Measurements from ENCODE around the gene NSDHL.
"Not testable (repeated sequence)": the region's sequence is repeated elsewhere in the genome, so short reads cannot be mapped to it uniquely, and the experiment has no call there.

The NSDHL gene

DNA sequence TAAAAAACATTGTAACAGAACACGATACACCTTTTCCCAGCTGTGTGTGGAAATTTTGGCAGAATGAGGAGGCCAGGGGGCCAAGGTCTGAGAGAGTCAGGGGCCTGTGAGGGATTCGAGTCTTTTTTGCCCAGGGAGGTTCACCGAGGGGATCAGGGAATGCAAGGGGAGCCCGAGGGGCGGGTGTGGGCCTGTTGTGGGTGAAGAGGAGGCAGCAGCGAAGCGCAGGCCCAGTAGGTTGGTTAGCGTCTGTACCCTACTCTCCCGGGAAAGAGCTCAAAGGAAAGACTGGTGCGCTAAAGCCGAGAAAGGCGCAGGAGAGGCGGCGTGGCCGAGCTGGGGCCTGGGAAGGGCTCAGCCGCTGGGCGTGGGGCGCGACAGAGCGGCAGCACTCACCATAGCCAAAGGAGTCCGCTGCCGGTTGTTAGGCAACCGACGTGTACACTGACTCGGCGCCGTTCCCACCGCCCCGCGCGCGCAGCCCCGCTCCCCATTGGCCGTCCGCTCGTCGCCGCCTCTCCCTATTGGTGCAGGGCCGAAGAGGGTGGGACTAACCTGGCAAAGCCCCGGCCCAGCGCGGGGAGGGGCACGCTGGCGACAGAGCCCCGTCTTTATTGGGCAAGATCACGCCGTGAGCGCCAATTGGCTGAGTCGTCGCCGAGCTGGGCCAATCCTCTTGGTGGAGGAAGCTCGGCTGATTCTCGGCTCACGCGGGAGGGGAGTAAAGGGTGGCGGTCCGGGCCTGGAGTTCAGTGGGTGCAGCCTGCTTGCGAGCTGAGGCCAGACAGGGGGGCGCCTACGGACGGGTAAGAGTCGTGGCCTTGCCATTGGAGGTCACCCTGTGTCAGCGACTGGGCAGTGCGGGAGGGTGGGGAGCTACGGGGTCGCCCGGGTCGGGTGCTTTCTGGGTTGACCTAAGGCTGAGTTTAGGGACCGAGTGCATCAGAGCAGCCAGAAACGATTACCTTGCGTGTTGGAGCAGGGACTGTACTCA is at the start of gene NSDHL, which contains the start of gene CETN2:
Gene NSDHL, plus strand, starts transcription at position 752 of the 994 bp plus-strand sequence. CDS start 15,262 bp downstream, outside the sequence.
Gene CETN2, minus strand, starts transcription at position 446 of the 994 bp plus-strand sequence. Its CDS starts 47 bp downstream, at position 399.
- peak; percentile 94 for DNase-seq (ENCODE audit: low spot score)

DNA sequence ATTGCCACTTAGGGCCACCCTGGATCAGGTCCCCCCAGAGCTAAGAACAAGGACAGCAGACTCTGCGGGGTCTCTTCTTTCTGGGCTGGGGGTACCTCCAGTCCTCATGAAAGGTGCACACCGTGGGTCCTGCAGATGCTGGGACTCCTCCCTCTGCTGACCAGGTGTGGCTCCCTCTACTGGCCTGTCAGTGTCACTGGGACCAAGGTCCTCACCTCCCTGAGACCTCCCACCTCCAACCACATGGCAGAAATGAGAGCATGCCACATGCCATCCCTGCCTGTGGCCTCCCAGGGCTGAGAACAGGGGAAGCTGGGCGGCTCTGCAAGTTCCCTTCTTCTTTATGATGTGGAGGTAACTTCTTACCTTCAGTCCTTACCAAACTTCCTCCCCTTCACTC is 43.8 kb upstream of the NSDHL start:
- DNase-seq (ENCODE audit: low spot score): not testable (repeated sequence)

DNA sequence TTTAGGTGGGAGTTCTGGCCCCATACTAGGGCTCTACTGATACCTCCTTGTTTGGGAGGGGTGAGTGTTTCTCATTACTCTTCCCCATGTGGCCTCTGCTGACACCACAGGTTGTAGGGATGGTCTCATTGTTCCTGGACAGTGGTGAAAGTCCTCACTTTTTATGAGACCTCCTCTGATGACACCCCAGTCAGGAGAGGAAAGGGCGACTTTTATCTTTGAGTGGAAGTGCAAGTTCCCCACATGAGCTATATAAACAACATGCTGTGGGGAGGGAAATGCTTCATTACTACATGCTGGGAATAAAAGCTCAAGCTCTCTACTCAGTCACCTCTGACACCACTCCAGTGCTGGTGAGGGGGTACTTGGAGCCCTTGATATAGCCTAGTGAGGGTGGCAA is 31.9 kb upstream of the NSDHL start:
- DNase-seq (ENCODE audit: low spot score): no peak

DNA sequence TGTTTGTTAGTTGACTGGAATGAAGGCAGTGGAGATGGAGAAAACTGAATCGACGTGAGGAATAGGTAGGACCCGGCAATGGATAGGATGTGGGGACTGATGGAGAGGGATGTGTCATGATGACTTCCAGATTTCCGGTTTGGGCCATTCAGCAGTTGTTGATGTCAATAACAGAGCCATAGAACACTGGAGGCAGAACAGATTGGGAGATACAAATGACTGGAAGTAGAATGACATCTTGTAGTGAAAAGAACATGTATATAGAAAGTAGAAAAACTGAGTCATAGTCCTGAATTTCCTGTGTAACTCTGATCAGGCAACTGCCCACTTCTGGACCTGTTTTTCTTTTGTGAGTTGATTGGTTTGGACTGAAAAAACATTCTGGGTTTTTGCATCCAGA is 24.8 kb upstream of the NSDHL start:
- DNase-seq (ENCODE audit: low spot score): no peak

DNA sequence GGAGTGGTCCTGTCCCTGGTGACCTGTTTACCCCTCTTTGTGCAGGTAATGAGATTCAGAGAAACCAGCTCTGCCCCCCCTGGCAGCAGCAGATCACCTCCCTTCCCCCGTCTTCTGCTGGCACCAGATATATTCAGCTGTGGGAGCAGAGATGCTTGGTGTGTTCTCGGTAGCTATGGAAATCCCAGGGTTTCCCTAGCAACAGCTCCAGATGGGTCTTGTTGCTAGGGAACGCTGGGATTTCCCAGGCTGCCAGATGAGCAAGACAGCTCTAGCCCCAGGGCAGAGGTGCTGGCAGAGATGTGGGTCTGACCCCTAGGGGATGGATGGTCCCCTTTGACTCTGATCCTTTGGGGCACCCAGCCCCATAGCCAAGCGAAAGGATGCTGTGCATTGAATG is 20.5 kb upstream of the NSDHL start:
- no peak for DNase-seq (ENCODE audit: low spot score)

DNA sequence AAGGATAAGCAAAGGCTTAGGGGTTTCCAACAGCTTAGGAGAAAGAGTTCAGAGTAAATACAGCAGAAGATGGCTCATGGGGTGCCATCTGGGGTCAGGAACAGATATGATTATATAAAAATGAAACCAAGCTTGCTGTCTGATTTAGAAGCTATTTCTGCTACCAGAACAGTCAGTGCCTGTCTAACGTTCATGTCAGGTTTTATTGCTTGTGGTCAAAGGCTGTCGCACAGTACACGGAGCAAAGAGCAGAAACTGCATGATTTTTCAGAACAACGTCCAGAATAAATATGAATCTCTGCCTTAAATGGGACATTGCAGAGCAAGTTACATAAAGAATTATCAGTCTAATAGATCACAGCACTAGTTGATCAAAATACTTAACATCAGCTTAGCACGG is 17.7 kb upstream of the NSDHL start:
- DNase-seq (ENCODE audit: low spot score): no peak

DNA sequence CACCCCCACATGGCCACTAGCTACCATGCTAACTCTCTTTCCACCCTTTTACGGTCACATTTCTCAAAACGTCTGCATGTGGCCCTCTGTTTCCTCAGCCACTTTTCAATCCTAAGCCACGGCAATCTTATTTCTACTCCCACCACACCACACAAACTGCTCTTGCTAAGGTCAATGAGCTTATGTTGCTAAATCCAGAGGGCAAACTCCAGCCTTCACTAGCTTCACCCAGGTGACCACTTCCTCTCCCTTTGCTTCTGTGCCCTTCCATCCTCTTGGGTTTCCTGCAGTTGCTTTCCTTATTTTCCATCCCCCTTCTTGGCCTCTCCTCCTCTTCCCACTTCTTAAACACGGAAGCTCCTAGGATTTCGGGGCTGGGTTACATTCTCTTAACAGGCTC is 16.8 kb upstream of the NSDHL start:
- no peak for DNase-seq (ENCODE audit: low spot score)

DNA sequence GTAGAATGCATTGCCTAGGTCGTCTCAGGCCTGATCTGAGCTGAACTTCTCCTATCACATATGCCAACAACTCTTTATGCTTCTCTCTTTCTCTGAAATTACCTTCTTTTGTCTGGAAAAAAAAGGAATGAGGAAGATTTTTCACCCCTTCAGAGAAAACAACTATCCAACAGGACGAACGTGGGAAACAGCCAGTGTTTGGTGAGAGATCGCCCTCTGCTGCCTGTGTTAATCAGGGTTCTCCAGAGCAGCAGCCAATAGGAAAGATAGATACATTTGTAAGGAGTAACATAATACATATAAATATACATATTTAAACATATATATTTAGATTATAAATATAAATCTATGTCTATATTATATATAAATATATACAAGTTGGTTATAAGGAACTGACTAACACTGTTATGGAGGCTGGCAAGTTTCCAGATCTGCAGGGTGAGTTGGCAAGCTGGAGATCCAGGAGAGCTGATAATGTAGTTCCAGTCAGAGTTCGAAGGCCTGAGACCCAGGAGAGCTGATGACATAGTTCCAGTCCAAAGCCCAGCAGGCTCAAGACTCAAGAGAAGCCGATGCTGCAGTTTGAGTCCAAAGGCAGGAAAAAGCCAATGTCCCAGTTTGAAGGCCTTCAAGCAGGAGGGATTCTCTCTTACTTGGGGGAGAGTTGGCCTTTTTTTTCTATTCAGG is 13.6 kb upstream of the NSDHL start:
- peak; percentile 69 for DNase-seq (ENCODE audit: low spot score)

DNA sequence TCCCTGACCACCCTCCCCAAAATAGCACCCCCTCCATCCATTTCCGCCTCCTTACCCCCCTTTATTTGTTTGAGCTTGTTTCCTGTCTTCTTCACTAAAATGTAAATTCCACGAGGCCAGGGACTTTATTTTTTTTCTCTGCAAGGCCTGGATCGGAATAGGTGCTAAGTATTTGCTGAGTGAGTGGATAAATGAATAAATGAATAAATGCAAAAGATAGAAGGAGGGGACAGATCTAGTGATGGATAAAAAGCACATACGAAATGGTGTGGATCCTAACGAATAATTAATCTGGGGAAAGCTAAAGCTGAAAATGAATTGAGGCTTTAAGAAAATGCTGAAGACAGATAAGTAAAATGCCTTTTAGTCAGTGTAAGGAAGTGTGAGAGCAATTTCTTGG is 12.5 kb upstream of the NSDHL start:
- DNase-seq (ENCODE audit: low spot score): no peak

DNA sequence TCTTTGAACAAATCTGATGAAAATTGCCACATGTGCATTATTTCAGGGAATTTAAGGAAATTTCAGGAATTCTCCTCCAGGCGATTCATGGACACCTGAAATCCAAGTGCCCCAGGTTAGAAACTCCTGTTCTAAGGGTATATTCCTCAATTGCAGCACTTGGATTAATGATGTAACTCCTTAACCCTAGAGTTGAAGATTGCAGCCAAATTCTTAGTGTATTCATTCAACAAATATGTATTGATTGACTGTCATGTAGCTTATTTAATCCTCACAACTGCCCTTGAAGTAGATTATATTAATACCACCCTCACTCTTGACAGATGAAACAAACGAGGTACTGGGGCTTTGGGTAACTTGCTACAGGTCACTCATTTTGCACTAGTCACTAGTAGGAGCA is 11.6 kb upstream of the NSDHL start:
- DNase-seq (ENCODE audit: low spot score): no peak

DNA sequence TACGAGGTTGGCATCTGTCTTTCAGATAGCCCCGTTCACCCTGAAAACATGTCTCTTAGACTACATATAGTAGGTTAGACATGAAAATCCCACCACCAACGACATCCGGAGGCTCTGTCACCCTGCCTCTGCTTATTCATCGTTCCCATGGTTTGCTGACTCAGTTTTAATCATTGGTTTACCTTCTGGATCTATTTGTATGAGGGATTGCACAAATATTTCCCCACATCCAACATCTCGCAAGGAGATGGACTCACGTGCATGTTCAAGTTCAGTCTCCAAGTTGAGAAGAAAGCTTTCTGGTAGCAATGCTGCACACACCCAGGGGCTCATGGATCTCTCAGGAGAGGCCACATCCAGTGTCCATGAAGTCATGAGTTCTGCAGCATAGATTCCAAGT is 11.1 kb upstream of the NSDHL start:
- no peak for DNase-seq (ENCODE audit: low spot score)

DNA sequence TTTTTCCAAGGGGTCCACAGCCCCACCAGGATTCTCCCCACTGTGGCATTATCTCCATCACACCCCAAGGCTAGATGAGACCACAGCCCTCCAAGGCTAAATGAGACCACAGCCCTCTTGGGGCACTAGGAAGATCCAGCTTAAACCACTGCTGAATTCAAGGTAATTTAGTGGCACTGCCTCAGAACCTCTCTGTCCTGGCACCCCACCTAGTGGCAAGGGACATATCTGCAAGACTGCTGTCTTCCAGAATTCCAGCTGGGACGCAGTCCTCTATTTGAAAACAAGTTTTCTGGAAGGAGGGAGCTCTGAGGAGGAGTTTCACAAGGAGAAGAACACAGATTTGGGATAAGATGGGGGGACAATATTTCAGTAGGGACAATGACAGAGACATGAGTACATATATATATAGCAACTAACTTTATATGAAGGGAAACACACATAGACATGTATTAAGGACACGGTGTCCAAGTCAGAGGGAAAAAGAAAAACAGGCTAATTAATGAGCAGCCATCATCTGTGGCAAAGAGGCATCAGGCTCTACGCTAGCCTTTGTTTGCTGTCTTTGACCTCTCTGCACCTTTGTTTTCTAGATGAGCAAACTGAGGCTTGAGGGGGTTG is 9.6 kb upstream of the NSDHL start:
- DNase-seq (ENCODE audit: low spot score): peak; percentile 29

DNA sequence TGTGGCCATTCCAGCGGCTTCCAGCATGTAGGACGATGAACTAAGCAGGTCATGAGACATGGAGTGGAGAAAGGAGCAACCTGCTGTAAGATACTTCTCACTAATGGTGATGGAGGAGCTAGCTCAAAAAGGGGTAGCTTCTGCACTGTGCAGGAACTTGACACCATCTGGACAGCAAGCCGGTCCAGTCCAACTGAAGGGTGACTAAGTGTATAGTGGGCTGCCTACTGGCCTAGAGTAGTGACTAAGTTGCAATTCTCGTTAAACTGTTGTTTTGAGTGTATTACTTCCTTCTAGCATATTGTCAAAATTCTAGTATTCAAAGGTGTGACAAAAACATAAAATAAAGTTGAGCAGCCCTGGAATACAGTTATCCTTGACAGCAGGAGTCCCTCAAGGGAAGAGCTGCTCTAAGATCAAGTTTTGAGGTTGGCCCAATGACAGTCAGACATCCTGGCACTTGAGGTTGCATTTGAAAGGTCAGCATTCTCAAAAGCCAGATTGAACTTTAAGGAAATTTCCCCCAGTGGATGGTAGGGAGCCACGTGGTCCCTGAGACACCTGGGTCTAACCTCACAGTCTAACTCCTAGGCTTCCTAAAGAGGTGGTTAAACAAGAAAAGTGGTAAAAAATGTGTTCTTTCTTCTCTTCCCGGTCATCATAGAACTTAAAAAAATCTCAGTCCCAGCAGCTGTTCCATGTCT is 8.3 kb upstream of the NSDHL start:
- DNase-seq (ENCODE audit: low spot score): no peak

DNA sequence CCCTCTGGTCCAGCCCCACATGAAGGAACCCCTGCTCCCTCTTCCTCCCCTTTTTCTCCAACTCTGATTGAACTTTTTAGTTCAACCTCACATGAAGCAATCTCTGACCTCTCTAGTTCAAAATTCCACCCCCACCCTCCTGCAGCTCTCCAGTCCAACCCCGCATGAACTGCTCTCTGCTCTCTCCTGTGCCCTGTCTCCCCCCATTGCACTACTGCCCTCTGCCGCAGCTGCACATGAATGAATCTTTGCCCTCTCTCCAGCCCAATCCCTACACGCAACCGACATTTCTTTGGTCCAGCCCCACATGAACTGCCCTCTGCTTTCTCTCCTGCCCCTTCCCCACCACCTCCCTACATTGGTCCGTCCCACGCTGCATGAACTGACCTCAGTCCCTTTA is 7.2 kb upstream of the NSDHL start:
- no peak for DNase-seq (ENCODE audit: low spot score)

DNA sequence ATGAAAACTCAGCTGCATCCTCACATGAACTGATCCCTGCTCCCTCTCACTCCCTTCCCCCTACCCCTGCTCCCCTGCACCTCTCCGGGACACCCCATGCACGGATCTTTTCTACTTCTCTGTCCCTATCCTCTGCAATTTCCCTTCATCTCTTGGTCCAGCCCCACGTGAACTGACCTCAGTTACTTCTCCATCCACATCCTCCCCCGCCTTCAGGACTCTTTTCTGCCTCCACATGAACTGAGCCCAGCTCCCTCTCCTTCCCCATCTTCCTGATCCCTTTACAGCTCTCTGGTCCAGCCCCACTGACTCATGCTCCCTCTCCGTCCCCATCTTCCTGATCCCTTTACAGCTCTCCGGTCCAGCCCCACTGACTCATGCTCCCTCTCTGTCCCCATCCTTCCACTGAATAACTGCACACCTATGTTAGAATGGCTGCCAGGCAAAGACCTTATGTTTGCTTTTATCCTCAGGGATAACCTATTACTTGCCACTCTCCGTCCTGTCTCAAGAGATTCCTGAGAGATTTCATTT is 6.0 kb upstream of the NSDHL start:
- DNase-seq (ENCODE audit: low spot score): no peak

DNA sequence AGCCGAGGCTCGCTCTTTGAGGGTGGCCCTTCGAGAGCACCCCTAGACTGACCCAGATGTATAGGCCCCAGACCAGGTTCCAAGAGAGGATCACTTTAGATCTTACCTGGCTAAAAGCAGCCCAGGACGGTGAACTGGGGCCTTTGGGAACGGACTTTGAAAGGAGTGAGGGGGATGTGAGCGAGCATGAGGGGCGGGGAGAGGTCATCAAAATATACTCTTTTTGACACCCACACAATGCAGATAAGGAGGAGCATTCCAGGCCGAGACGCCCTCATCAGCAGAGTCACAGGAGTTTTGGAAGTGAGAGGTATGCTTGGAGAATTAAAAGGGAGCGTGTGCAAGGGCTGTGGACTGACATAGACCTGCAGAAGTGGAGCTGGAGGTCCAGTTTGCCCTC is 528 bp downstream of the NSDHL start:
- DNase-seq (ENCODE audit: low spot score): peak; percentile 4

DNA sequence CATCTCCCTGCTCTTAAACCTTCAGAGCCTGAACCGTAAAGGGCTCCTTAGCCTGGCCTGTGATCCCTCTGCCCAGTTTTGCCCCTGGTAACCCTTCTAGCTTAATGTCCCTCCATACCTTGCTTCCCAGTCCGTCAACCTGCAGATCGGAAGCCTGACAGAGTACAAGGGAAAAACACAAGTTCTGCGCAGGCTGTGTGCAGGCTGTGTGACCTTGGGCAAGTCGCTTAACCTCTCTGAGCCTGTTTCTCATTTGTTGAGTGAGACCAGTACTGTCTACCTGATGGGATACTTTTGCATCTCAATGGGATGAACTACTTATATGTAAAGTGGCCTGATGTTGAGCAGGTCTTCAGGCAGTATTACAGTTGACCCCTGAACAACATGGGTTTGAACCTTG is 1.7 kb downstream of the NSDHL start:
- DNase-seq (ENCODE audit: low spot score): no peak

DNA sequence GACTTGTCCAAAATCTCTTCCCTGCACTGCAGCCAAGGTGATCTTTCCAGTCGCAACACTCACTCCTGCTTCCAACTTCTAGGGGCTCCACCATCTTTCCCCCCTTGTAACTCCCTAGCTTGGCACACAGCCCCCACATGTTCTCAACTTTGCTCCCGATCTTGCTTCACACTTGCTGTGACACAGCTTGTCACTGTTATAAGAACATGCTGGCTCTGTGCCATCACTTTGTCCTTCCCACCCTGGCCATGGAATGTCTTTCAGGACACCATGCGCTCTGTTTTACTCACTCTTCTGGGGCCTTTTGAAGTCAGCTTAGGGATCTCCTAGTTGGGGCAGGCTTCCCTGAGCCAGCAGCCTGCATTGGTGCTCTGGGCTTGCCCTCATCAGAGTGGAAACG is 2.5 kb downstream of the NSDHL start:
- DNase-seq (ENCODE audit: low spot score): no peak

DNA sequence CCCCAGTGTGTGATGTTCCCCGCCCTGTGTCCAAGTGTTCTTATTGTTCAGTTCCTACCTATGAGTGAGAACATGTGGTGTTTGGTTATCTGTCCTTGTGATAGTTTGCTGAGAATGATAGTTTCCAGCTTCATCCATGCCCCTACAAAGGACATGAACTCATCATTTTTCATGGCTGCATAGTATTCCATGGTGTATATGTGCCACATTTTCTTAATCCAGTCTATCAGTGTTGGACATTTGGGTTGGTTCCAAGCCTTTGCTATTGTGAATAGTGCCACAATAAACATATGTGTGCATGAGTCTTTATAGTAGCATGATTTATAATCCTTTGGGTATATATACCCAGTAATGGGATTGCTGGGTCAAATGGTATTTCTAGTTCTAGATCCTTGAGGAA is 4.6 kb downstream of the NSDHL start:
- DNase-seq (ENCODE audit: low spot score): not testable (repeated sequence)

DNA sequence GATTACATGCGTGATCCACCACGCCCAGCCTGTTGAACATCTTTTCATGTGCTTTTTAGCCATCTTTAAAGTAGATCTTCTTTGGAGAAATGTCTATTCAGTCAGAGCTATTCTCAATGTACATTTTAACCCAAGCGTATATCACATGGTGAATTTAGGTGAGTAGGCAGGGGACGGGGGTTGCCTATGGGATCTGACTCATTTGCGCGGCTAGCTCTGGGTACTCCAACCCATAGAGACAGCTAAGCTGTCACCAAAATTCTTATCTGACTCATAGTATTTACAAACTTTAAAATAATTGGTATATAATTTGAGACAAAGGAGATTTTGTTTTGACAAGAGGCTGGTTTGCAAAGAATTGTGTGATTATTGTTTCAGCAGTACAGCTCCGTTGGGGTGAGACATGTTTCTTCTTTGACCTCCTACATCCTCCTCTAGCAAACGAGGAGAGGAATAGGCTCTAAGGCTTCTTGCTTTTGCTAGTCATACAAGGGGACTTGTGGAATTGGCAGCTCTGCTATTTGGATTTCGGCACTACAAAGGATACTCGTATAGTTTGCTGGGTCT is 12.0 kb downstream of the NSDHL start:
- no peak for DNase-seq (ENCODE audit: low spot score)

DNA sequence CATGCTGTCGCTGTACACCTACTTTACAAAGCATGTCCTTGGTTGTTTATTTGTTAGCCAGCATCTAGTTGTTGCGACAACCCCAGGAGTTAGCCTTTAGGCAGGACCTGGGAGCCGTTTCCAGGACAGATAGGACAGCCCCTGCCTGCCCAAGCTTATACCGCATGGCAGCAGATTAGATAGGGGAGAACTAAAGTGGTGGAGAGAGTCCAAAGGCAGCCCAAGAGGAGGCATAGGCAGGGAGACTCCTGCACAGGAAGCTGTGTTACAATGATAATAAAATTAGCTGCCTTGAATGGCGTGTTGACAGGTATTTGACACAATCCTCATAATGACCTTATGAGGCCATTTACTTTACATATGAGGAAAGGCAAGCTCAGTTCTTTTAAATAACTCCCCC is 13.0 kb downstream of the NSDHL start:
- peak; percentile 5 for DNase-seq (ENCODE audit: low spot score)
